HepG2 (cell line): ENCODE results near the gene TMEM97. TPM values are rescaled to one million over a fixed set of nuclear protein-coding genes. Genes with fewer than 3 reads are reported as not detected.
A peak's percentile ranks its signal among the peaks of the same experiment; 100 is the strongest.

Experiments used
- BCL6 ChIP-seq: IDR thresholded peaks from 2 replicates; pipeline ENCODE4 v1.6.1; 2016; ENCODE audit warnings: missing genetic modification reagents, missing compliant biosample characterization
- CEBPG ChIP-seq: IDR thresholded peaks from 2 replicates; pipeline ENCODE4 v1.6.1; 2016
- DR1 ChIP-seq: sonication (generic); formaldehyde crosslinking; IDR thresholded peaks from 2 replicates; pipeline ENCODE4 v1.8.0; 2021; ENCODE audit warnings: mild to moderate bottlenecking, missing genetic modification reagents, inconsistent platforms
- GFI1 ChIP-seq: sonication (generic); formaldehyde crosslinking; IDR thresholded peaks from 2 replicates; pipeline ENCODE4 v1.5.0; 2020; ENCODE audit warnings: missing genetic modification reagents, mild to moderate bottlenecking, borderline replicate concordance
- JARID2 ChIP-seq: sonication (generic); formaldehyde crosslinking; IDR thresholded peaks from 2 replicates; pipeline ENCODE4 v1.8.1; 2023; ENCODE audit warnings: missing genetic modification reagents, inconsistent platforms; ENCODE audit not compliant: insufficient replicate concordance
- MYC ChIP-seq: sonication (generic); formaldehyde crosslinking; IDR thresholded peaks from 2 replicates; pipeline ENCODE4 v1.9.0; 2021; ENCODE audit warnings: missing genetic modification reagents, borderline replicate concordance
- PAX8 ChIP-seq: sonication (generic); formaldehyde crosslinking; IDR thresholded peaks from 2 replicates; pipeline ENCODE4 v1.8.0; 2022; ENCODE audit warnings: mild to moderate bottlenecking, missing genetic modification reagents, borderline replicate concordance
- PHF5A ChIP-seq: IDR thresholded peaks from one replicate; pipeline ENCODE4 v1.6.1; 2018; ENCODE audit warnings: low read depth, missing genetic modification reagents; ENCODE audit not compliant: unreplicated experiment
- SIN3B ChIP-seq: fragments of 150-350 bp; IDR thresholded peaks from 2 replicates; pipeline ENCODE4 v1.6.1; 2014; ENCODE audit warnings: low read length
- ZNF225 ChIP-seq: sonication (generic); formaldehyde crosslinking; IDR thresholded peaks from 2 replicates; pipeline ENCODE4 v1.4.0; 2020; ENCODE audit warnings: mild to moderate bottlenecking, missing genetic modification reagents
- ZNF274 ChIP-seq: sonication (generic); formaldehyde crosslinking; IDR thresholded peaks from 2 replicates; pipeline ENCODE4 v1.5.1; 2020; ENCODE audit warnings: mild to moderate bottlenecking, missing genetic modification reagents
- ZNF629 ChIP-seq: sonication (generic); formaldehyde crosslinking; conservative IDR thresholded peaks from 2 replicates; pipeline ENCODE4 v1.5.0; 2020; ENCODE audit warnings: missing genetic modification reagents
- ZNF792 ChIP-seq: IDR thresholded peaks from 2 replicates; pipeline ENCODE4 v1.6.1; 2016
- polyA plus RNA-seq, 8 experiments: library from polyadenylated mRNA; depleted of rRNA in 3 of 8; stranded (reverse) in 7 of 8; unstranded in 1 of 8; fragments of >200 nt; fragmentation: Illumina TruSeq in 4 of 8; extraction: Trizol in 4 of 8; gene quantifications; 2 replicates each; pipeline versions ENCODE4 v1.2.1 to v1.2.3, GENCODE V29; 2011 to 2016; ENCODE audit warnings: low read depth in 4 of 8, missing spikeins in 1 of 8, mixed read lengths in 1 of 8; ENCODE audit not compliant: insufficient read depth in 1 of 8
- total RNA-seq, 5 experiments: library from RNA; depleted of rRNA; stranded (reverse); fragments of >200 nt; fragmentation: Illumina TruSeq; extraction: Trizol; gene quantifications; 2 replicates each; pipeline ENCODE4 v1.2.3, GENCODE V29; 2016; ENCODE audit warnings: low read depth in 1 of 5
- TF ChIP-seq, protein P1 (sequence below): sonication (generic); formaldehyde crosslinking; IDR thresholded peaks from 2 replicates; pipeline ENCODE4 v1.5.0; 2020; ENCODE audit warnings: missing genetic modification reagents
- TF ChIP-seq, protein P2 (sequence below): sonication (generic); formaldehyde crosslinking; IDR thresholded peaks from 2 replicates; pipeline ENCODE4 v1.4.0; 2020; ENCODE audit warnings: mild to moderate bottlenecking, missing genetic modification reagents, borderline replicate concordance
- TF ChIP-seq, protein P3 (sequence below): sonication (generic); formaldehyde crosslinking; IDR thresholded peaks from 2 replicates; pipeline ENCODE4 v1.5.0; 2020; ENCODE audit warnings: missing genetic modification reagents
- TF ChIP-seq, protein P4 (sequence below): conservative IDR thresholded peaks from 2 replicates; pipeline ENCODE4 v1.6.1; 2018; ENCODE audit warnings: missing genetic modification reagents
- TF ChIP-seq, protein P5 (sequence below): sonication (generic); formaldehyde crosslinking; IDR thresholded peaks from 2 replicates; pipeline ENCODE4 v1.4.0; 2020; ENCODE audit warnings: missing genetic modification reagents, borderline replicate concordance

The TMEM97 gene
- total and polyA plus RNA-seq, 2 of the 13 experiments (the other 11 are each of a cell fraction or from before 2014, with no cell fraction given), result 69.6 to 137 TPM

DNA sequence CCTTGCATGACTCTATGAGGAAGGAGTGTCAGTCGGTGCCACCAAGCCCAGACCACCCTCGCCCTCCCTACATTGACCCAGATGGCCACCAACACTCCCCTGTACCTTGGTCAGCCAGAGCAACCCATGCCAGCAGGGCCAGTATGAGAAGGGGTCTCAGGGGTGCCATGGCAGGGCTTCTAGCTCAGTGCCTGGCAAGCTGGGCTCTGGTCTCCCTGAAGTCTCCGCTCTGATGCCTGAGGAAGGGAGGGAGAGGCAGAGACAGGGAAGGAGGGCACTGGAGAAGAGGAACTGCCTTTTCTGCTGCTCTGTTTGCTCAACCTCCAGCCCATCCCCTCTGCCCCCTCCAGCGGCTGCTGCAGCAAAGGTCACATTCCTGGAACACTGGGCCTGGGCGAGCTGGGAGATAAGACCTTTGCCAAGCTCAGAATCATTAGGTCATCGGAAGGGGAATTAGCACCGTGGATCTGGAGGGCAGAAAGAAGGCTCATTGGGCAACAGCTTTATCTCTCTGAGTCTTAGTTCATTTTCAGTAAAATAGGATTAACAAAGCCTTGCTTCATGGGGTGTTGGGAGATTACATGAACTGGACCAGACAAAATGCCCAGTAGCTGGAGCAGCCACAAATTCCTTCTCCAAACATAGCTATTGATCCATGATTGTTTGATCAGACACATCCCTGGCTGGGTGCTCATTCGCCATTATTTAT, 51.2 kb downstream of the TMEM97 start, which contains the start of gene VTN (continued):
- TF ChIP-seq PAX8 (CRISPR knock-in tag) (no peak), JARID2 (CRISPR knock-in tag) (peak; percentile 55), BCL6 (peak; percentile 92), CEBPG (CRISPR knock-in tag) (peak; percentile 91), DR1 (CRISPR knock-in tag) (peak; percentile 70; the same call in 1 of the 2 replicates), ZNF274 (CRISPR knock-in tag) (0 out of 2 replicates have a peak, but pooled peaks have one; percentile 69), MYC (peak; percentile 70), SIN3B (no peak), ZNF792 (peak; percentile 66; the same call in 1 of the 2 replicates), PHF5A (CRISPR knock-in tag) (peak; percentile 68), GFI1 (CRISPR knock-in tag) (peak; percentile 93), ZNF225 (CRISPR knock-in tag) (0 out of 2 replicates have a peak, but pooled peaks have one; percentile 47), ZNF629 (peak; percentile 17; the same call in 1 of the 2 replicates)
- TF ChIP-seq, protein P1, sequence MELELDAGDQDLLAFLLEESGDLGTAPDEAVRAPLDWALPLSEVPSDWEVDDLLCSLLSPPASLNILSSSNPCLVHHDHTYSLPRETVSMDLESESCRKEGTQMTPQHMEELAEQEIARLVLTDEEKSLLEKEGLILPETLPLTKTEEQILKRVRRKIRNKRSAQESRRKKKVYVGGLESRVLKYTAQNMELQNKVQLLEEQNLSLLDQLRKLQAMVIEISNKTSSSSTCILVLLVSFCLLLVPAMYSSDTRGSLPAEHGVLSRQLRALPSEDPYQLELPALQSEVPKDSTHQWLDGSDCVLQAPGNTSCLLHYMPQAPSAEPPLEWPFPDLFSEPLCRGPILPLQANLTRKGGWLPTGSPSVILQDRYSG, result no peak
- TF ChIP-seq, protein P2, sequence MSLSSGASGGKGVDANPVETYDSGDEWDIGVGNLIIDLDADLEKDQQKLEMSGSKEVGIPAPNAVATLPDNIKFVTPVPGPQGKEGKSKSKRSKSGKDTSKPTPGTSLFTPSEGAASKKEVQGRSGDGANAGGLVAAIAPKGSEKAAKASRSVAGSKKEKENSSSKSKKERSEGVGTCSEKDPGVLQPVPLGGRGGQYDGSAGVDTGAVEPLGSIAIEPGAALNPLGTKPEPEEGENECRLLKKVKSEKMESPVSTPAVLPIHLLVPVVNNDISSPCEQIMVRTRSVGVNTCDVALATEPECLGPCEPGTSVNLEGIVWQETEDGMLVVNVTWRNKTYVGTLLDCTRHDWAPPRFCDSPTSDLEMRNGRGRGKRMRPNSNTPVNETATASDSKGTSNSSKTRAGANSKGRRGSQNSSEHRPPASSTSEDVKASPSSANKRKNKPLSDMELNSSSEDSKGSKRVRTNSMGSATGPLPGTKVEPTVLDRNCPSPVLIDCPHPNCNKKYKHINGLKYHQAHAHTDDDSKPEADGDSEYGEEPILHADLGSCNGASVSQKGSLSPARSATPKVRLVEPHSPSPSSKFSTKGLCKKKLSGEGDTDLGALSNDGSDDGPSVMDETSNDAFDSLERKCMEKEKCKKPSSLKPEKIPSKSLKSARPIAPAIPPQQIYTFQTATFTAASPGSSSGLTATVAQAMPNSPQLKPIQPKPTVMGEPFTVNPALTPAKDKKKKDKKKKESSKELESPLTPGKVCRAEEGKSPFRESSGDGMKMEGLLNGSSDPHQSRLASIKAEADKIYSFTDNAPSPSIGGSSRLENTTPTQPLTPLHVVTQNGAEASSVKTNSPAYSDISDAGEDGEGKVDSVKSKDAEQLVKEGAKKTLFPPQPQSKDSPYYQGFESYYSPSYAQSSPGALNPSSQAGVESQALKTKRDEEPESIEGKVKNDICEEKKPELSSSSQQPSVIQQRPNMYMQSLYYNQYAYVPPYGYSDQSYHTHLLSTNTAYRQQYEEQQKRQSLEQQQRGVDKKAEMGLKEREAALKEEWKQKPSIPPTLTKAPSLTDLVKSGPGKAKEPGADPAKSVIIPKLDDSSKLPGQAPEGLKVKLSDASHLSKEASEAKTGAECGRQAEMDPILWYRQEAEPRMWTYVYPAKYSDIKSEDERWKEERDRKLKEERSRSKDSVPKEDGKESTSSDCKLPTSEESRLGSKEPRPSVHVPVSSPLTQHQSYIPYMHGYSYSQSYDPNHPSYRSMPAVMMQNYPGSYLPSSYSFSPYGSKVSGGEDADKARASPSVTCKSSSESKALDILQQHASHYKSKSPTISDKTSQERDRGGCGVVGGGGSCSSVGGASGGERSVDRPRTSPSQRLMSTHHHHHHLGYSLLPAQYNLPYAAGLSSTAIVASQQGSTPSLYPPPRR, result peak; percentile 97
- TF ChIP-seq, protein P3, sequence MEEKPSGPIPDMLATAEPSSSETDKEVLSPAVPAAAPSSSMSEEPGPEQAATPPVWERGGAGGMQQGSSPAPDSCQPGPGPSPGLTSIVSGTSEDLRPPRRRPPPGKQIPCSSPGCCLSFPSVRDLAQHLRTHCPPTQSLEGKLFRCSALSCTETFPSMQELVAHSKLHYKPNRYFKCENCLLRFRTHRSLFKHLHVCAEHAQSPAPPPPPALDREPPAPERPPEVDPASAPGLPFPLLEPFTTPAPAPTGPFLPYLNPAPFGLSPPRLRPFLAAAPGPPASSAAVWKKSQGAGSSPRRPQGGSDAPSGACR (CRISPR knock-in tag), result 0 out of 2 replicates have a peak, but pooled peaks have one; percentile 28
- TF ChIP-seq, protein P4, sequence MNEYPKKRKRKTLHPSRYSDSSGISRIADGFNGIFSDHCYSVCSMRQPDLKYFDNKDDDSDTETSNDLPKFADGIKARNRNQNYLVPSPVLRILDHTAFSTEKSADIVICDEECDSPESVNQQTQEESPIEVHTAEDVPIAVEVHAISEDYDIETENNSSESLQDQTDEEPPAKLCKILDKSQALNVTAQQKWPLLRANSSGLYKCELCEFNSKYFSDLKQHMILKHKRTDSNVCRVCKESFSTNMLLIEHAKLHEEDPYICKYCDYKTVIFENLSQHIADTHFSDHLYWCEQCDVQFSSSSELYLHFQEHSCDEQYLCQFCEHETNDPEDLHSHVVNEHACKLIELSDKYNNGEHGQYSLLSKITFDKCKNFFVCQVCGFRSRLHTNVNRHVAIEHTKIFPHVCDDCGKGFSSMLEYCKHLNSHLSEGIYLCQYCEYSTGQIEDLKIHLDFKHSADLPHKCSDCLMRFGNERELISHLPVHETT (CRISPR knock-in tag), result no peak; the same call in 1 of the 2 replicates
- TF ChIP-seq, protein P5, sequence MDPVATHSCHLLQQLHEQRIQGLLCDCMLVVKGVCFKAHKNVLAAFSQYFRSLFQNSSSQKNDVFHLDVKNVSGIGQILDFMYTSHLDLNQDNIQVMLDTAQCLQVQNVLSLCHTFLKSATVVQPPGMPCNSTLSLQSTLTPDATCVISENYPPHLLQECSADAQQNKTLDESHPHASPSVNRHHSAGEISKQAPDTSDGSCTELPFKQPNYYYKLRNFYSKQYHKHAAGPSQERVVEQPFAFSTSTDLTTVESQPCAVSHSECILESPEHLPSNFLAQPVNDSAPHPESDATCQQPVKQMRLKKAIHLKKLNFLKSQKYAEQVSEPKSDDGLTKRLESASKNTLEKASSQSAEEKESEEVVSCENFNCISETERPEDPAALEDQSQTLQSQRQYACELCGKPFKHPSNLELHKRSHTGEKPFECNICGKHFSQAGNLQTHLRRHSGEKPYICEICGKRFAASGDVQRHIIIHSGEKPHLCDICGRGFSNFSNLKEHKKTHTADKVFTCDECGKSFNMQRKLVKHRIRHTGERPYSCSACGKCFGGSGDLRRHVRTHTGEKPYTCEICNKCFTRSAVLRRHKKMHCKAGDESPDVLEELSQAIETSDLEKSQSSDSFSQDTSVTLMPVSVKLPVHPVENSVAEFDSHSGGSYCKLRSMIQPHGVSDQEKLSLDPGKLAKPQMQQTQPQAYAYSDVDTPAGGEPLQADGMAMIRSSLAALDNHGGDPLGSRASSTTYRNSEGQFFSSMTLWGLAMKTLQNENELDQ (CRISPR knock-in tag), result no peak
